Right lobe of liver (tissue), 4 donors: Measurements from ENCODE around the gene CCDC167.

Experiments used
- POLR2A ChIP-seq: fragments of 450-650 bp; IDR thresholded peaks from one replicate; pipeline ENCODE4 v1.6.1; 2017; ENCODE audit warnings: antibody characterized with exemption, mild to moderate bottlenecking
- TF ChIP-seq, protein P1 (sequence below), 4 donors: fragments of 200-600 bp in 3 of 4; fragments of 450-650 bp in 1 of 4; IDR thresholded peaks; one replicate each; pipeline versions ENCODE4 v1.5.1 to v1.8.0; 2016 to 2022; ENCODE audit warnings: antibody characterized with exemption in 4 of 4, mild to moderate bottlenecking in 2 of 4
- donor health status: DM: no; HTN: no; CAD: no.
- donor health status: DM: no; HTN: no; CAD: no.
- donor health status: DM: no; HTN: yes; CAD: no.

DNA sequence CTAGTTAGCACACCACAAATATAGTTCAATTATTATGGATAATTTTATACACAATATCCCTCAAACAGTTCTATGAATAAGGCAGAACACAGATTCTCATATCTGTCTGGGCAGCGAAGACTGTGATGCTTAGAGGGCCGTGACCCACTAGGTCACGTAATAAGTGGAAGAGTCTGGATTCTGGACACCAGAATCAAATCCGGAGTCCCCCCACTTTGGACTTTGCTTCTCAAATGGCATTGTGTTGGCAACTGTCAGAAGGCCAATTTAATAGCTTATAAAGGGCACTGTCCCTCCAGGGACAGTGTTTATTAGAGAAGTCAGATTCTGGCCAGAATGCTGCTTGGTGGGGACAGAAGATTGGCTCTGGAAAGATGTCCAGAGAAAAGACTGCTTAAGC is 6.8 kb upstream of the CCDC167 start:
- TF ChIP-seq, protein P1, sequence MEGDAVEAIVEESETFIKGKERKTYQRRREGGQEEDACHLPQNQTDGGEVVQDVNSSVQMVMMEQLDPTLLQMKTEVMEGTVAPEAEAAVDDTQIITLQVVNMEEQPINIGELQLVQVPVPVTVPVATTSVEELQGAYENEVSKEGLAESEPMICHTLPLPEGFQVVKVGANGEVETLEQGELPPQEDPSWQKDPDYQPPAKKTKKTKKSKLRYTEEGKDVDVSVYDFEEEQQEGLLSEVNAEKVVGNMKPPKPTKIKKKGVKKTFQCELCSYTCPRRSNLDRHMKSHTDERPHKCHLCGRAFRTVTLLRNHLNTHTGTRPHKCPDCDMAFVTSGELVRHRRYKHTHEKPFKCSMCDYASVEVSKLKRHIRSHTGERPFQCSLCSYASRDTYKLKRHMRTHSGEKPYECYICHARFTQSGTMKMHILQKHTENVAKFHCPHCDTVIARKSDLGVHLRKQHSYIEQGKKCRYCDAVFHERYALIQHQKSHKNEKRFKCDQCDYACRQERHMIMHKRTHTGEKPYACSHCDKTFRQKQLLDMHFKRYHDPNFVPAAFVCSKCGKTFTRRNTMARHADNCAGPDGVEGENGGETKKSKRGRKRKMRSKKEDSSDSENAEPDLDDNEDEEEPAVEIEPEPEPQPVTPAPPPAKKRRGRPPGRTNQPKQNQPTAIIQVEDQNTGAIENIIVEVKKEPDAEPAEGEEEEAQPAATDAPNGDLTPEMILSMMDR (IDR thresholded peaks at IDR 0.05): no peak
- no peak for TF ChIP-seq POLR2A
